NCI-H2171 treated with DMSO at 0.1 percent for 48 hours (cell line): Measurements from ENCODE around the gene SRSF7.
A peak's percentile ranks its signal among the peaks of the same experiment; 100 is the strongest.
"Not testable (repeated sequence)": the region's sequence is repeated elsewhere in the genome, so short reads cannot be mapped to it uniquely, and the experiment has no call there.

Experiments used
- DNase-seq: peaks from one replicate; lab custom pipeline; 2025; lab: John Stamatoyannopoulos, UW

Gene SRSF7

GRCh38 chr2:38750891-38751595, at the start of gene SRSF7:
Gene SRSF7, minus strand, starts transcription at chr2:38751361. Its CDS starts 105 bp downstream, at chr2:38751256.
- DNase-seq = peak; percentile 98

- DNase-seq = no peak
Observed at GRCh38 chr2:38797953-38798352, 46.8 kb upstream of the SRSF7 start.

GRCh38 chr2:38797250-38797676, 46.1 kb upstream of the SRSF7 start:
- no peak for DNase-seq

- DNase-seq = not testable (repeated sequence)
Observed at GRCh38 chr2:38795016-38795415, 43.9 kb upstream of the SRSF7 start.

GRCh38 chr2:38794235-38794946, 43.2 kb upstream of the SRSF7 start:
- DNase-seq = no peak

GRCh38 chr2:38793511-38793910, 42.4 kb upstream of the SRSF7 start:
- DNase-seq = no peak

- DNase-seq = no peak
Observed at GRCh38 chr2:38792751-38793150, 41.6 kb upstream of the SRSF7 start.

- DNase-seq = not testable (repeated sequence)
Observed at GRCh38 chr2:38792321-38792720, 41.2 kb upstream of the SRSF7 start.

- DNase-seq = no peak
Observed at GRCh38 chr2:38791744-38792143, 40.6 kb upstream of the SRSF7 start.

GRCh38 chr2:38789691-38790090, 38.5 kb upstream of the SRSF7 start:
- no peak for DNase-seq

GRCh38 chr2:38788306-38788705, 37.1 kb upstream of the SRSF7 start:
- peak; percentile 18 for DNase-seq

- DNase-seq = no peak
Observed at GRCh38 chr2:38783586-38783985, 32.4 kb upstream of the SRSF7 start.

GRCh38 chr2:38778687-38779082, 27.5 kb upstream of the SRSF7 start:
- DNase-seq = no peak

GRCh38 chr2:38776531-38776930, 25.4 kb upstream of the SRSF7 start:
- DNase-seq = no peak

GRCh38 chr2:38775921-38776225, 24.7 kb upstream of the SRSF7 start:
- no peak for DNase-seq

- no peak for DNase-seq
Observed at GRCh38 chr2:38775097-38775920, 24.1 kb upstream of the SRSF7 start.

GRCh38 chr2:38771632-38772031, 20.5 kb upstream of the SRSF7 start:
- DNase-seq = no peak

- DNase-seq = no peak
Observed at GRCh38 chr2:38765551-38765950, 14.4 kb upstream of the SRSF7 start.

GRCh38 chr2:38765149-38765548, 14.0 kb upstream of the SRSF7 start:
- no peak for DNase-seq

GRCh38 chr2:38763728-38764127, 12.6 kb upstream of the SRSF7 start:
- DNase-seq = no peak

GRCh38 chr2:38763228-38763627, 12.1 kb upstream of the SRSF7 start:
- DNase-seq = no peak

GRCh38 chr2:38755891-38756290, 4.7 kb upstream of the SRSF7 start:
- not testable (repeated sequence) for DNase-seq

- DNase-seq = no peak
Observed at GRCh38 chr2:38754506-38754905, 3.3 kb upstream of the SRSF7 start.
